GM23338 (cell line): ENCODE measurements around the gene ITIH3.

Source experiments
- CTCF ChIP-seq, 2 experiments: fragments of 200-600 bp in 1 of 2; sonication (generic) in 1 of 2; conservative IDR thresholded peaks; 2 replicates each; pipeline versions ENCODE4 v1.5.1 to v1.6.1; 2016 to 2017; ENCODE audit warnings: antibody characterized with exemption in 2 of 2, low read depth in 2 of 2, mild to moderate bottlenecking in 2 of 2, moderate library complexity in 1 of 2
- EZH2 ChIP-seq: fragments of 200-600 bp; sonication (generic); IDR thresholded peaks from one replicate; pipeline ENCODE4 v1.8.0; 2017; ENCODE audit warnings: antibody characterized with exemption, mild to moderate bottlenecking, low read depth; ENCODE audit not compliant: unreplicated experiment

- TF ChIP-seq CTCF (conservative IDR thresholded peaks at IDR 0.05; ENCODE audit: low read depth in 2 of 2) (no peak), EZH2 (no peak)
Observed at GRCh38 chr3:52852419-52852818, 57.8 kb downstream of the ITIH3 start.
